ENCODE results near the gene ZNF512B.
A peak's percentile ranks its signal among the peaks of the same experiment; 100 is the strongest.

The ZNF512B gene

GRCh38 chr20:63973636-63974401, 4.1 kb upstream of the ZNF512B start:
- Histone ChIP-seq H3K27ac (ENCODE audit: extremely low read depth, low read depth, low read length) (no peak overlapping the region), H3K36me3 (ENCODE audit: control insufficient read depth in 2 of 2, insufficient read depth in 1 of 2, low read length in 2 of 2) (no peaks in the 10 kb centered on the region), H3K4me3 (ENCODE audit: low read depth, low read length) (no peak overlapping the region; the same call in 1 of the 2 replicates), H3K4me1 (ENCODE audit: control insufficient read depth, insufficient read depth, low read length) (0 out of 2 replicates have a peak, but pooled peaks cover 3% of the 10 kb centered on the region), H3K9me3 (ENCODE audit: control insufficient read depth, insufficient read depth, low read depth, low read length) (no peaks in the 10 kb centered on the region)
- CTCF ChIA-PET = interaction anchor here (0.5 to 3.5 kb wide), 27 partner anchors 12 to 572 kb away, joined by 3 to 16 read pairs (median 4); partner anchors contain the start of genes PTK6, TPD52L2 and UCKL1
- POLR2A ChIA-PET = interaction anchor here (0.5 to 1.4 kb wide), 4 partner anchors 16 to 436 kb away, joined by 3 to 6 read pairs (median 4); partner anchors contain the start of gene TPD52L2
- TF ChIP-seq ZBTB8A (tag by site-specific recombination; IDR thresholded peaks at IDR 0.05) (peak; percentile 100), IKZF3 (tag by site-specific recombination; IDR thresholded peaks at IDR 0.05) (peak; percentile 31; the same call in 1 of the 2 replicates), PATZ1 (tag by site-specific recombination; IDR thresholded peaks at IDR 0.05) (peak; percentile 59), ZBTB44 (tag by site-specific recombination; IDR thresholded peaks at IDR 0.05) (peak; percentile 45; the same call in 1 of the 2 replicates), SP2 (tag by site-specific recombination; IDR thresholded peaks at IDR 0.05) (peak; percentile 76), ZEB2 (tag by site-specific recombination; IDR thresholded peaks at IDR 0.05) (peak; percentile 76; the same call in 1 of the 2 replicates), ZNF335 (tag by site-specific recombination; conservative IDR thresholded peaks at IDR 0.05) (peak; percentile 66), ZNF157 (tag by site-specific recombination; IDR thresholded peaks at IDR 0.05) (no peak), ZNF121 (tag by site-specific recombination; IDR thresholded peaks at IDR 0.05) (peak; percentile 47; the same call in 1 of the 2 replicates), ZNF843 (tag by site-specific recombination; IDR thresholded peaks at IDR 0.05) (0 out of 2 replicates have a peak, but pooled peaks have one; percentile 36), ZNF366 (tag by site-specific recombination; conservative IDR thresholded peaks at IDR 0.05) (no peak), GLIS2 (tag by site-specific recombination; IDR thresholded peaks at IDR 0.05) (peak; percentile 93), ZNF692 (tag by site-specific recombination; IDR thresholded peaks at IDR 0.05) (peak; percentile 61), ZNF155 (tag by site-specific recombination; IDR thresholded peaks at IDR 0.05) (no peak), ZNF548 (tag by site-specific recombination; IDR thresholded peaks at IDR 0.05) (no peak), ZBTB20 (tag by site-specific recombination; IDR thresholded peaks at IDR 0.05) (peak; percentile 37; the same call in 1 of the 2 replicates), ZNF76 (tag by site-specific recombination; IDR thresholded peaks at IDR 0.05; ENCODE audit: borderline replicate concordance, low read depth) (peak; percentile 37; the same call in 1 of the 2 replicates), ZNF48 (tag by site-specific recombination; IDR thresholded peaks at IDR 0.05) (no peak), ZNF391 (tag by site-specific recombination; IDR thresholded peaks at IDR 0.05; ENCODE audit: borderline replicate concordance, low read depth) (0 out of 2 replicates have a peak, but pooled peaks have one; percentile 36), KLF9 (tag by site-specific recombination; IDR thresholded peaks at IDR 0.05; ENCODE audit: low read depth) (peak; percentile 68), ZIC2 (tag by site-specific recombination; IDR thresholded peaks at IDR 0.05) (peak; percentile 64; the same call in 1 of the 2 replicates), ZXDB (tag by site-specific recombination; IDR thresholded peaks at IDR 0.05) (peak; percentile 100), ZNF561 (tag by site-specific recombination; IDR thresholded peaks at IDR 0.05; ENCODE audit: borderline replicate concordance) (peak; percentile 92)
- TF ChIP-seq, protein P1, sequence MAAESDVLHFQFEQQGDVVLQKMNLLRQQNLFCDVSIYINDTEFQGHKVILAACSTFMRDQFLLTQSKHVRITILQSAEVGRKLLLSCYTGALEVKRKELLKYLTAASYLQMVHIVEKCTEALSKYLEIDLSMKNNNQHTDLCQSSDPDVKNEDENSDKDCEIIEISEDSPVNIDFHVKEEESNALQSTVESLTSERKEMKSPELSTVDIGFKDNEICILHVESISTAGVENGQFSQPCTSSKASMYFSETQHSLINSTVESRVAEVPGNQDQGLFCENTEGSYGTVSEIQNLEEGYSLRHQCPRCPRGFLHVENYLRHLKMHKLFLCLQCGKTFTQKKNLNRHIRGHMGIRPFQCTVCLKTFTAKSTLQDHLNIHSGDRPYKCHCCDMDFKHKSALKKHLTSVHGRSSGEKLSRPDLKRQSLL (tag by site-specific recombination; IDR thresholded peaks at IDR 0.05) = 0 out of 2 replicates have a peak, but pooled peaks have one; percentile 42
- TF ChIP-seq, protein P2, sequence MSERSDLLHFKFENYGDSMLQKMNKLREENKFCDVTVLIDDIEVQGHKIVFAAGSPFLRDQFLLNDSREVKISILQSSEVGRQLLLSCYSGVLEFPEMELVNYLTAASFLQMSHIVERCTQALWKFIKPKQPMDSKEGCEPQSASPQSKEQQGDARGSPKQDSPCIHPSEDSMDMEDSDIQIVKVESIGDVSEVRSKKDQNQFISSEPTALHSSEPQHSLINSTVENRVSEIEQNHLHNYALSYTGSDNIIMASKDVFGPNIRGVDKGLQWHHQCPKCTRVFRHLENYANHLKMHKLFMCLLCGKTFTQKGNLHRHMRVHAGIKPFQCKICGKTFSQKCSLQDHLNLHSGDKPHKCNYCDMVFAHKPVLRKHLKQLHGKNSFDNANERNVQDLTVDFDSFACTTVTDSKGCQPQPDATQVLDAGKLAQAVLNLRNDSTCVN (tag by site-specific recombination; optimal IDR thresholded peaks at IDR 0.05) = peak; percentile 64
- TF ChIP-seq, protein P3, sequence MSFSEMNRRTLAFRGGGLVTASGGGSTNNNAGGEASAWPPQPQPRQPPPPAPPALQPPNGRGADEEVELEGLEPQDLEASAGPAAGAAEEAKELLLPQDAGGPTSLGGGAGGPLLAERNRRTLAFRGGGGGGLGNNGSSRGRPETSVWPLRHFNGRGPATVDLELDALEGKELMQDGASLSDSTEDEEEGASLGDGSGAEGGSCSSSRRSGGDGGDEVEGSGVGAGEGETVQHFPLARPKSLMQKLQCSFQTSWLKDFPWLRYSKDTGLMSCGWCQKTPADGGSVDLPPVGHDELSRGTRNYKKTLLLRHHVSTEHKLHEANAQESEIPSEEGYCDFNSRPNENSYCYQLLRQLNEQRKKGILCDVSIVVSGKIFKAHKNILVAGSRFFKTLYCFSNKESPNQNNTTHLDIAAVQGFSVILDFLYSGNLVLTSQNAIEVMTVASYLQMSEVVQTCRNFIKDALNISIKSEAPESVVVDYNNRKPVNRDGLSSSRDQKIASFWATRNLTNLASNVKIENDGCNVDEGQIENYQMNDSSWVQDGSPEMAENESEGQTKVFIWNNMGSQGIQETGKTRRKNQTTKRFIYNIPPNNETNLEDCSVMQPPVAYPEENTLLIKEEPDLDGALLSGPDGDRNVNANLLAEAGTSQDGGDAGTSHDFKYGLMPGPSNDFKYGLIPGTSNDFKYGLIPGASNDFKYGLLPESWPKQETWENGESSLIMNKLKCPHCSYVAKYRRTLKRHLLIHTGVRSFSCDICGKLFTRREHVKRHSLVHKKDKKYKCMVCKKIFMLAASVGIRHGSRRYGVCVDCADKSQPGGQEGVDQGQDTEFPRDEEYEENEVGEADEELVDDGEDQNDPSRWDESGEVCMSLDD (tag by site-specific recombination; IDR thresholded peaks at IDR 0.05) = peak; percentile 77; the same call in 1 of the 2 replicates

Data from HEK293 (cell line).